GM21528 (cell line): ENCODE measurements around the gene ABO.
"Not testable (repeated sequence)": the region's sequence is repeated elsewhere in the genome, so short reads cannot be mapped to it uniquely, and the experiment has no call there.

Experiments
- ATAC-seq: cut with Tn5 transposase; IDR thresholded peaks from one replicate; pipeline ENCODE4 v1.9.1; 2021; ENCODE audit warnings: mild to moderate bottlenecking, moderate library complexity; ENCODE audit not compliant: unreplicated experiment, low FRiP score

Gene ABO

GRCh38 chr9:133294257-133294656, 19.3 kb upstream of the ABO start:
- ATAC-seq = no peak

- no peak for ATAC-seq
These were observed 15.8 kb upstream of the ABO start for GRCh38 chr9:133290751-133291302.

- ATAC-seq = no peak
These were observed 11.5 kb upstream of the ABO start for GRCh38 chr9:133286523-133286922.

GRCh38 chr9:133285252-133285775, 10.3 kb upstream of the ABO start:
- no peak for ATAC-seq

- no peak for ATAC-seq
These were observed 9.4 kb upstream of the ABO start for GRCh38 chr9:133284362-133284761.

- not testable (repeated sequence) for ATAC-seq
These were observed 8.4 kb upstream of the ABO start for GRCh38 chr9:133283255-133284032.

- ATAC-seq = no peak
These were observed 7.7 kb upstream of the ABO start for GRCh38 chr9:133282464-133283238.

- no peak for ATAC-seq
These were observed 5.4 kb upstream of the ABO start for GRCh38 chr9:133280392-133280791.

- ATAC-seq = no peak
These were observed 3.4 kb upstream of the ABO start for GRCh38 chr9:133278161-133279114.

GRCh38 chr9:133277467-133277866, 2.5 kb upstream of the ABO start:
- ATAC-seq = no peak

- ATAC-seq = no peak
These were observed 1.9 kb upstream of the ABO start for GRCh38 chr9:133276923-133277322.

- ATAC-seq = no peak
These were observed 1.2 kb upstream of the ABO start for GRCh38 chr9:133276001-133276884.

GRCh38 chr9:133274236-133275104, 531 bp downstream of the ABO start:
- no peak for ATAC-seq

- ATAC-seq = no peak
These were observed 1.2 kb downstream of the ABO start for GRCh38 chr9:133273819-133274218.

- ATAC-seq = no peak
These were observed 1.9 kb downstream of the ABO start for GRCh38 chr9:133273098-133273497.

GRCh38 chr9:133269537-133270362, 5.3 kb downstream of the ABO start:
- no peak for ATAC-seq

- not testable (repeated sequence) for ATAC-seq
These were observed 5.9 kb downstream of the ABO start for GRCh38 chr9:133269136-133269535.
